H1 (cell line): Measurements from ENCODE around the gene METRNL. TPM values are rescaled to one million over a fixed set of nuclear protein-coding genes. Genes with fewer than 3 reads are reported as not detected.

Experiments
- CTCF ChIA-PET: fragments of 300-600 bp; sonication (Branson Sonifier 250); formaldehyde crosslinking; loops from one replicate; lab custom pipeline; 2021; ENCODE audit not compliant: partially characterized antibody; lab: Charles Lee
- POLR2A ChIA-PET: fragments of 300-600 bp; sonication (Branson Sonifier 250); formaldehyde crosslinking; loops from one replicate; lab custom pipeline; 2021; ENCODE audit warnings: inconsistent platforms; ENCODE audit not compliant: partially characterized antibody; lab: Charles Lee
- DNase-seq, 2 experiments: peaks; one replicate each; pipeline versions ENCODE4 v3.0.0 to v3.0.0-alpha.2; 2010 to 2022; ENCODE audit warnings: low spot score in 2 of 2, low read depth in 1 of 2, mixed read lengths in 1 of 2
- FAIRE-seq: peaks from 2 replicates; lab custom pipeline; 2011; peaks lifted over from hg19 to GRCh38; lab: Jason Lieb, UNC
- H2AFZ ChIP-seq: 2 replicates; pipeline ENCODE4 v1.8.1; 2012; ENCODE audit warnings: low read length, inconsistent platforms
- H2AK5ac ChIP-seq: 2 replicates; pipeline ENCODE4 v1.6.1; 2013; ENCODE audit warnings: low read depth, low read length
- H2BK120ac ChIP-seq: replicated peaks from 2 replicates; pipeline ENCODE3; 2013; ENCODE audit warnings: low read depth, low read length, inconsistent platforms
- H2BK12ac ChIP-seq: 2 replicates; pipeline ENCODE4 v1.6.1; 2013; ENCODE audit warnings: low read depth, low read length
- H2BK15ac ChIP-seq: 2 replicates; pipeline ENCODE4 v1.6.1; 2013; ENCODE audit warnings: low read length
- H2BK20ac ChIP-seq: 2 replicates; pipeline ENCODE4 v1.6.1; 2013; ENCODE audit warnings: low read length
- H2BK5ac ChIP-seq: 2 replicates; pipeline ENCODE4 v1.6.1; 2013; ENCODE audit warnings: low read depth, low read length
- H3K14ac ChIP-seq: 2 replicates; pipeline ENCODE4 v1.6.1; 2013; ENCODE audit warnings: inconsistent platforms; ENCODE audit not compliant: insufficient read length
- H3K18ac ChIP-seq: 2 replicates; pipeline ENCODE4 v1.6.1; 2013; ENCODE audit warnings: low read length; ENCODE audit errors: extremely low read depth
- H3K23ac ChIP-seq: 2 replicates; pipeline ENCODE4 v1.6.1; 2013; ENCODE audit warnings: inconsistent platforms; ENCODE audit not compliant: insufficient read length
- H3K23me2 ChIP-seq: 2 replicates; pipeline ENCODE4 v1.6.1; 2013; ENCODE audit warnings: low read depth, low read length
- H3K27ac ChIP-seq: 2 replicates; pipeline ENCODE4 v1.6.1; 2011; ENCODE audit warnings: low read depth, low read length, inconsistent platforms
- H3K27me3 ChIP-seq, 4 experiments: replicated peaks in 1 of 4; 1 replicate in 1 of 4; 2 replicates in 3 of 4; pipeline versions ENCODE4 v1.6.1 to v1.8.1; 2011 to 2013; ENCODE audit warnings: low read length in 3 of 4, mild to moderate bottlenecking in 3 of 4, inconsistent platforms in 2 of 4, mixed read lengths in 2 of 4, moderate library complexity in 1 of 4; ENCODE audit not compliant: control insufficient read depth in 3 of 4, insufficient read depth in 3 of 4; ENCODE audit errors: extremely low read depth in 1 of 4
- H3K36me3 ChIP-seq, 4 experiments: 2 replicates each; pipeline versions ENCODE4 v1.6.1 to v1.8.1; 2011 to 2013; ENCODE audit warnings: mild to moderate bottlenecking in 4 of 4, low read length in 3 of 4, moderate library complexity in 2 of 4, control low read depth in 1 of 4, inconsistent platforms in 1 of 4; ENCODE audit not compliant: insufficient read depth in 4 of 4, control insufficient read depth in 2 of 4
- H3K4ac ChIP-seq: replicated peaks from 2 replicates; pipeline ENCODE3; 2013; ENCODE audit warnings: low read length, low read depth, mixed read lengths, inconsistent platforms; ENCODE audit not compliant: insufficient read length
- H3K4me1 ChIP-seq, 4 experiments: replicated peaks in 1 of 4; 1 replicate in 1 of 4; 2 replicates in 3 of 4; pipeline versions ENCODE4 v1.6.1 to v1.8.1; 2011 to 2013; ENCODE audit warnings: low read length in 3 of 4, inconsistent platforms in 2 of 4, mixed read lengths in 1 of 4; ENCODE audit not compliant: insufficient read depth in 4 of 4, control insufficient read depth in 3 of 4
- H3K4me2 ChIP-seq, 2 experiments: 2 replicates each; pipeline versions ENCODE4 v1.6.1 to v1.8.1; 2011 to 2013; ENCODE audit warnings: low read depth in 2 of 2, low read length in 2 of 2, control low read depth in 1 of 2, inconsistent platforms in 1 of 2, mild to moderate bottlenecking in 1 of 2; ENCODE audit not compliant: insufficient read depth in 1 of 2
- H3K4me3 ChIP-seq, 4 experiments: fragments of 200-600, 300-600 bp in 1 of 4; sonication (generic), shearing (Covaris generic), sonication (Bioruptor Twin) in 1 of 4; 2 replicates each; pipeline versions ENCODE4 v1.5.1 to v1.8.1; 2011 to 2016; ENCODE audit warnings: low read length in 4 of 4, low read depth in 3 of 4, control low read depth in 2 of 4, inconsistent platforms in 2 of 4, mild to moderate bottlenecking in 2 of 4, mixed read lengths in 1 of 4, moderate library complexity in 1 of 4; ENCODE audit not compliant: insufficient read depth in 2 of 4; ENCODE audit errors: extremely low read depth in 1 of 4
- H3K56ac ChIP-seq: replicated peaks from 2 replicates; pipeline ENCODE3; 2013; ENCODE audit warnings: low read depth, mild to moderate bottlenecking, mixed read lengths, low read length, inconsistent platforms; ENCODE audit not compliant: insufficient read length
- H3K79me1 ChIP-seq: 2 replicates; pipeline ENCODE4 v1.6.1; 2013; ENCODE audit warnings: low read depth, low read length, control low read depth
- H3K79me2 ChIP-seq, 2 experiments: 2 replicates each; pipeline versions ENCODE4 v1.6.1 to v1.8.1; 2012 to 2013; ENCODE audit warnings: low read length in 2 of 2, mild to moderate bottlenecking in 2 of 2, inconsistent platforms in 1 of 2; ENCODE audit not compliant: insufficient read depth in 2 of 2, control insufficient read depth in 1 of 2
- H3K9ac ChIP-seq, 4 experiments: replicated peaks in 1 of 4; 1 replicate in 1 of 4; 2 replicates in 3 of 4; pipeline versions ENCODE4 v1.6.1 to v1.8.1; 2011 to 2013; ENCODE audit warnings: low read depth in 3 of 4, low read length in 3 of 4, control low read depth in 2 of 4, mild to moderate bottlenecking in 2 of 4, moderate library complexity in 2 of 4, inconsistent platforms in 1 of 4; ENCODE audit errors: extremely low read depth in 1 of 4
- H3K9me3 ChIP-seq, 2 experiments: 2 replicates each; pipeline versions ENCODE4 v1.6.1 to v1.8.1; 2012 to 2013; ENCODE audit warnings: mild to moderate bottlenecking in 2 of 2, moderate library complexity in 2 of 2, control low read depth in 1 of 2, inconsistent platforms in 1 of 2, low read depth in 1 of 2, low read length in 1 of 2, mixed read lengths in 1 of 2; ENCODE audit not compliant: insufficient read depth in 2 of 2
- H4K20me1 ChIP-seq, 2 experiments: replicated peaks in 1 of 2; 2 replicates each; pipeline versions ENCODE3 to v1.8.1; 2011 to 2013; ENCODE audit warnings: inconsistent platforms in 2 of 2, low read length in 2 of 2, mild to moderate bottlenecking in 1 of 2; ENCODE audit not compliant: insufficient read depth in 2 of 2, control insufficient read depth in 1 of 2
- H4K5ac ChIP-seq: 2 replicates; pipeline ENCODE4 v1.6.1; 2013; ENCODE audit warnings: low read length, low read depth, mixed read lengths, inconsistent platforms; ENCODE audit not compliant: insufficient read length
- H4K8ac ChIP-seq: 2 replicates; pipeline ENCODE4 v1.8.0; 2013; ENCODE audit warnings: mild to moderate bottlenecking, moderate library complexity, low read length, inconsistent platforms; ENCODE audit not compliant: insufficient read depth; ENCODE audit errors: extremely low read depth
- H4K91ac ChIP-seq: replicated peaks from 2 replicates; pipeline ENCODE3; 2013; ENCODE audit warnings: low read length, mixed read lengths, inconsistent platforms; ENCODE audit not compliant: insufficient read length
- ASH2L ChIP-seq: fragments of 200-600, 300-600 bp; sonication (generic); IDR thresholded peaks from one replicate; pipeline ENCODE4 v1.7.1; 2017; ENCODE audit warnings: low read length
- CTBP2 ChIP-seq: IDR thresholded peaks from 2 replicates; pipeline ENCODE4 v1.7.0; 2011; ENCODE audit warnings: borderline replicate concordance, mild to moderate bottlenecking, moderate library complexity, mixed read lengths, low read length; ENCODE audit not compliant: insufficient read depth, insufficient read length
- HDAC6 ChIP-seq: IDR thresholded peaks from one replicate; pipeline ENCODE4 v1.7.1; 2012; ENCODE audit warnings: low read depth, mild to moderate bottlenecking, inconsistent platforms, low read length, moderate library complexity
- SP1 ChIP-seq: IDR thresholded peaks from 2 replicates; pipeline ENCODE4 v1.6.1; 2011; ENCODE audit warnings: low read depth, low read length
- SUZ12 ChIP-seq: fragments of 200-600 bp; sonication (generic); IDR thresholded peaks from 2 replicates; pipeline ENCODE4 v1.6.1; 2012; ENCODE audit warnings: mild to moderate bottlenecking, inconsistent platforms, low read length, moderate library complexity, mixed read lengths
- WGBS, 2 experiments: shearing (Covaris generic) in 1 of 2; methylation state at CpG; one replicate each; pipeline versions ENCODE4 v1.1.6 to v1.1.7; 2013 to 2015; ENCODE audit warnings: low lambda C conversion rate in 2 of 2, mixed read lengths in 2 of 2, inconsistent platforms in 1 of 2, low coverage in 1 of 2, missing lambda C conversion rate in 1 of 2; ENCODE audit not compliant: insufficient replicate concordance in 2 of 2, insufficient coverage in 1 of 2, insufficient read length in 1 of 2; ENCODE audit errors: extremely low coverage in 1 of 2, missing lambda C conversion rate in 1 of 2; 5-methylcytosine and 5-hydroxymethylcytosine counted together
- polyA plus RNA-seq, 7 experiments: library from polyadenylated mRNA; depleted of rRNA in 3 of 7; stranded (reverse) in 5 of 7; unstranded in 2 of 7; fragments of >200 nt in 5 of 7; fragments of 200-250 nt in 2 of 7; gene quantifications; 1 replicate in 5 of 7; 2 replicates in 1 of 7; 4 replicates in 1 of 7; pipeline versions ENCODE4 v1.2.1 to v1.2.3, GENCODE V29; 2011 to 2013; ENCODE audit warnings: missing spikeins in 2 of 7, mixed read lengths in 2 of 7
- total RNA-seq: library from RNA; stranded (reverse); fragmentation: NEBNext Ultra II Directional; extraction: Animal tissue kit (Norgen Biotek cat#: 25700); gene quantifications from 2 replicates; pipeline ENCODE4 v1.2.1, GENCODE V29; 2021
- TF ChIP-seq, protein P1 (sequence below): IDR thresholded peaks from 2 replicates; pipeline ENCODE4 v1.6.1; 2012; ENCODE audit warnings: inconsistent platforms
- TF ChIP-seq, protein P2 (sequence below), 3 experiments: IDR thresholded peaks; 1 replicate in 2 of 3; 2 replicates in 1 of 3; pipeline versions ENCODE4 v1.5.1 to v1.6.1; 2011; ENCODE audit warnings: low read length in 3 of 3, mild to moderate bottlenecking in 3 of 3, inconsistent platforms in 2 of 3, low read depth in 1 of 3, moderate library complexity in 1 of 3; ENCODE audit not compliant: insufficient read depth in 1 of 3; ENCODE audit errors: control extremely low read depth in 1 of 3
- TF ChIP-seq, protein P3 (sequence below): IDR thresholded peaks from 2 replicates; pipeline ENCODE4 v1.6.1; 2011; ENCODE audit warnings: low read depth, mild to moderate bottlenecking, low read length; ENCODE audit not compliant: insufficient read depth
- TF ChIP-seq, protein P4 (sequence below): IDR thresholded peaks from 2 replicates; pipeline ENCODE4 v1.6.1; 2012; ENCODE audit warnings: inconsistent platforms

Gene METRNL
- total and polyA plus RNA-seq, 2 of the 8 experiments (the other 6 are each of a cell fraction or from before 2014, with no cell fraction given), result 13.9 to 14.2 TPM

DNA sequence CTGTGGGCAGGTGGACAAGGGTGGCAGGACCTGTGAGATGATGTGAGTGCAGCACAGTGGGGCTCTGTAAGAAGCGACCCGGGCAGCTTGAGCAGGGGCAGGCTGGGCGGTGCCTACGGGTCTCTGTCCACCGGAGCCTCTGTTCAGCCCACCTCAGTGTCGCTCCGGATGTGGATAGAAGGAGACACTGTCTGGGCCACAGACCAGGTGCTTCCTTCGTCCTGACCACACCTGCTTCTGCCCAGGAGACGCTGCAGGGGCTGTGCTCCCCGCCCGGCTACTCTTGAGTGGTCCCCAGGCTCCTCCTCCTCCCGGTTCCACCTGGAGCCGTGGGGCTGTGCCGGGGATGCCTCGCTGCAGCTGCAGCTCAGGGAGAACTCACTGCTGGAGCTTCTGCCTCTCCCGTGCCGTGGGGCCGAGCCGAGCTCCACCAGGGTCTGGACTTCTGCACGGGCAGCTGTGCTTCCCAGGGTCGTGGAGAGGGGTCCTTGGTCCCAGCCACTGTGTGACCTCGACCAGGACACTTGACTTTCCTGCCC is 21.5 kb downstream of the METRNL start:
- Histone ChIP-seq H2BK12ac (no peak overlapping the region), H4K5ac (no peak overlapping the region), H2BK20ac (no peak overlapping the region), H3K4me3 (no peak overlapping the region), H3K4ac (no peak overlapping the region), H3K79me1 (no peaks in the 10 kb centered on the region), H3K36me3 (peaks cover 0 to 3% (median 1%) of the 10 kb centered on the region in 4 experiments; a peak in 2 of 8 replicates), H2AK5ac (no peak overlapping the region), H3K27me3 (no peaks in the 10 kb centered on the region), H3K23me2 (no peaks in the 10 kb centered on the region), H2AFZ (no peak overlapping the region), H3K14ac (no peak overlapping the region), H3K9ac (no peak overlapping the region), H3K4me1 (peaks cover 0 to 30% (median 6%) of the 10 kb centered on the region in 4 experiments; a peak in 4 of 7 replicates), H3K23ac (no peak overlapping the region), H4K91ac (no peak overlapping the region), H3K79me2 (no peaks in the 10 kb centered on the region), H3K56ac (no peak overlapping the region), H3K4me2 (no peak overlapping the region), H3K18ac (no peak overlapping the region), H2BK120ac (no peak overlapping the region), H3K9me3 (peaks cover 0 to 6% of the 10 kb centered on the region in 2 experiments; a peak in 1 of 4 replicates), H2BK15ac (no peak overlapping the region), H3K27ac (no peak overlapping the region), H2BK5ac (no peak overlapping the region), H4K20me1 (peaks cover 0 to 2% of the 10 kb centered on the region in 2 experiments), H4K8ac (no peak overlapping the region)
- FAIRE-seq (no peak), DNase-seq (no peak)
- CTCF ChIA-PET, result no interaction called here
- POLR2A ChIA-PET, result no interaction called here
- 95% methylated on average over 12 of the region's 22 CpGs; no CpG with 5 or more reads in 1 of the 2 experiments for WGBS, 2 experiments
- TF ChIP-seq, protein P1, sequence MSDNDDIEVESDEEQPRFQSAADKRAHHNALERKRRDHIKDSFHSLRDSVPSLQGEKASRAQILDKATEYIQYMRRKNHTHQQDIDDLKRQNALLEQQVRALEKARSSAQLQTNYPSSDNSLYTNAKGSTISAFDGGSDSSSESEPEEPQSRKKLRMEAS, result no peak
- no peak for TF ChIP-seq CTBP2
- TF ChIP-seq SUZ12, result no peak
- no peak for TF ChIP-seq SP1
- no peak for TF ChIP-seq HDAC6
- no peak for TF ChIP-seq ASH2L
- TF ChIP-seq, protein P2, sequence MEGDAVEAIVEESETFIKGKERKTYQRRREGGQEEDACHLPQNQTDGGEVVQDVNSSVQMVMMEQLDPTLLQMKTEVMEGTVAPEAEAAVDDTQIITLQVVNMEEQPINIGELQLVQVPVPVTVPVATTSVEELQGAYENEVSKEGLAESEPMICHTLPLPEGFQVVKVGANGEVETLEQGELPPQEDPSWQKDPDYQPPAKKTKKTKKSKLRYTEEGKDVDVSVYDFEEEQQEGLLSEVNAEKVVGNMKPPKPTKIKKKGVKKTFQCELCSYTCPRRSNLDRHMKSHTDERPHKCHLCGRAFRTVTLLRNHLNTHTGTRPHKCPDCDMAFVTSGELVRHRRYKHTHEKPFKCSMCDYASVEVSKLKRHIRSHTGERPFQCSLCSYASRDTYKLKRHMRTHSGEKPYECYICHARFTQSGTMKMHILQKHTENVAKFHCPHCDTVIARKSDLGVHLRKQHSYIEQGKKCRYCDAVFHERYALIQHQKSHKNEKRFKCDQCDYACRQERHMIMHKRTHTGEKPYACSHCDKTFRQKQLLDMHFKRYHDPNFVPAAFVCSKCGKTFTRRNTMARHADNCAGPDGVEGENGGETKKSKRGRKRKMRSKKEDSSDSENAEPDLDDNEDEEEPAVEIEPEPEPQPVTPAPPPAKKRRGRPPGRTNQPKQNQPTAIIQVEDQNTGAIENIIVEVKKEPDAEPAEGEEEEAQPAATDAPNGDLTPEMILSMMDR (IDR thresholded peaks at IDR 0.05; ENCODE audit: control extremely low read depth in 1 of 3, insufficient read depth in 1 of 3, low read depth in 1 of 3, low read length in 3 of 3), result no peak
- TF ChIP-seq, protein P3, sequence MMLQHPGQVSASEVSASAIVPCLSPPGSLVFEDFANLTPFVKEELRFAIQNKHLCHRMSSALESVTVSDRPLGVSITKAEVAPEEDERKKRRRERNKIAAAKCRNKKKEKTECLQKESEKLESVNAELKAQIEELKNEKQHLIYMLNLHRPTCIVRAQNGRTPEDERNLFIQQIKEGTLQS, result no peak
- TF ChIP-seq, protein P4, sequence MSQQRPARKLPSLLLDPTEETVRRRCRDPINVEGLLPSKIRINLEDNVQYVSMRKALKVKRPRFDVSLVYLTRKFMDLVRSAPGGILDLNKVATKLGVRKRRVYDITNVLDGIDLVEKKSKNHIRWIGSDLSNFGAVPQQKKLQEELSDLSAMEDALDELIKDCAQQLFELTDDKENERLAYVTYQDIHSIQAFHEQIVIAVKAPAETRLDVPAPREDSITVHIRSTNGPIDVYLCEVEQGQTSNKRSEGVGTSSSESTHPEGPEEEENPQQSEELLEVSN, result no peak
